Stimulated activated CD8-positive, alpha-beta memory T cell treated with anti-CD3 and anti-CD28 coated beads, Interleukin-7, amount 100 ng/mL, for 48 hours (primary cell): ENCODE data around the gene RASD2.

ENCODE experiments used
- DNase-seq, 2 donors: peaks; one replicate each; pipeline ENCODE4 v3.0.0-alpha.2; 2020; ENCODE audit warnings: low read depth in 1 of 2; ENCODE audit errors: extremely low read depth in 1 of 2

Gene RASD2

DNA sequence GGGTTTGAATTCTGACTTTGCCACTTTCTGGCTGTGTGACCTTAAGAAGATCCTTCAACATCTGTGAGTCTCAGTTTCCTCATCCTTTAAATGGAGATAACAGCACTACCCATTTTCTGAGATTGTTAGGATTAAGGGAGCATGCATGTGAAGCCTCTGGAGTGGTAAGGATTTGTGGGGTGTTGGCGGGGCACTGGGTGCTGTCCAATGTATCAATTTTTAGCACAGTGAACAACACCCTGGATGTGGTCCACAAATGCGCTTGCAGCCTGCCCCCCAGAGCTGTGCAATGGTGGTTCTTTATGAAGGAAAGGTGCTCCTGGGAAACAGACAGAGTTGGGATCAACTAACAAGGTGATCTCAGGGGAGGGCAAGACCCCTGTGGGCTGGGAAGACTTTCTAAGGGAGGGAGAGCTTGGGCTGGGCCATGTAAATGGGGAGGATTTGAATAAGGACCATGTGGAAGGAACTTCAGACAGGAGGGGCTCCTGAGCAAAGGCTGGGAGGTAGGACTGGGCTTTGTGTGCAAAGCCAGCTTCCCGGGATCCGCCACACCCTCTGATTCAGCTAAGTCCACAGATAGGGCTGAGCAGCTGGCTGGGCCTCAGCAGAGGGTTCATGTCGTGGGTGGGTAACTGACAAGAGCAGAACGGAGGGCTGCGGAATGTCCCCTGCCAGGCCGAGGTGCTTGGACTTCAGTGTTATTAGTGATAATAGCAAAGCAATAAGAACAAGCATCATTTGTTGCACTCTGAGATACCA lies 22.7 kb upstream of the RASD2 start:
- DNase-seq, result no peak

- DNase-seq, result no peak
These were observed 21.8 kb upstream of the RASD2 start for GRCh38 chr22:35518811-35519210.

DNA sequence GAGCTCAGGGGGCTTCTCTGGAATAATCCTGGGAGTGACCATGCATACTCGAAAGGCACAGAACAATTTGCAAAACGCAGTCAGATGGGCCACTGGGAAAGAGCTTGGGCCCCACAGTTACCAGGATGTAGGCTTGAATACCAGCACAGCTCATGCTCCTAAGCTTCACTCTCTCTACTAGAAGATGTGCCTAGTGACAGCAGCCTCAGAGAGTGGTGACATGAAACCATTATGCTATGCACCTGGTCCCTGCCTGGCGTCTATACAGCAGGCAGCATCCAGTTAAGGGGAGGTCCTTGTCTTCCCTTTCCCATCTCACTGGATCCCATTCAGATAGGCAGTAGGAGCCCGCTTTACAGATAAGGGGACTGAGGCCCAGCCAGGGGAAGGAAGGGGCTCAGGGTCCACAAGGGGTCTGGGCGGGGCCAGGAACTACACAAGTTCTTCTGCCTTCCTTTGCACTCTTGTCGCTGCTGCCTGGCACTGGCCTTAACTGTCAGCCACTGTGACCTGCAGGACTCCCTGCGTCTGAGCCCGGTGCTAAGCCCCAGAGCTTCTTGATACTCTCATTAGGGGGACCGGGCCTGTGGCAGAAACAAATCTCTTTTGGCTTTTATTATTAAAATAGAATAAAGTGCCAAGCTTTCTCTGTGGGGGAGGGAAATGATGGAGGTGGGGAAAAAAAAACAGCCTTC lies 21.2 kb upstream of the RASD2 start:
- DNase-seq, result no peak

GRCh38 chr22:35521358-35522224 lies 19.0 kb upstream of the RASD2 start:
- no peak for DNase-seq

- no peak for DNase-seq
These were observed 18.1 kb upstream of the RASD2 start for GRCh38 chr22:35522225-35523149.

DNA sequence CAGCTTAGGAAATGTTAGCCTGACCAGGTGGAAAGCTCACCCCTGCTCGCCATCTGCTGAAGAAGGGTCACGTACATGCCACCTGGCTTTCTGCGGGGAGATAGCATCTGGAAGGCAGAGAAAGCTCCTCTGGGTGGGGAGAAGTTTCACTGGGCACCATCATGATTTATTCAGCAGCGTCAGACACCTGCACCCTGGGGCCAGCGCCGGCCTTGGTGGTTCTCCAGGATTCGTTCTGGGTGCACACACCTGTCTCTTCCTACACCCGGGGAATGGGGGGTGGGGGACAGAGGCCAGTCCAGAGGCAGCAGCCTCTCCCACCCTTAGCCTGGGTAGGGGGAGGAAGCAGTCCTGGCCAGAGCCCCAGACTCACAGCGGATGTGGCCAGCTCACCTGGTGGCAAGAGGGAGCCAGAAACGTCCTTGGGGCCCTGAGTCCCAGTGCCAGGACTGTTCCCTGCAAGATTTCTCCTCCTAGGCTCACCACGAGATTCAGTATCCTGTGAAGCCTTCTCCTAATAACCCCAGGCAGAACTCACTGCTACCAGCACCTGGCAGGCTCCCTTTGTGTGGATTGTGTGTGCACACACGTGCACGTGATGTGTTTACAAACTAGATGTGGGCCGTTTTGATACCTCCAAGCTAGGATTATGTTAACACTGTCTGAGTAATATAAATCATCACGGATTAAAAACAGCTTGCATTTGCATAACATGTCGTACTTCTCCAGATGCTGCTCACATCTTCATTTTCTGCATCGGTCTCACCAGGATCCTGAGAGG lies 17.3 kb upstream of the RASD2 start:
- no peak for DNase-seq

DNA sequence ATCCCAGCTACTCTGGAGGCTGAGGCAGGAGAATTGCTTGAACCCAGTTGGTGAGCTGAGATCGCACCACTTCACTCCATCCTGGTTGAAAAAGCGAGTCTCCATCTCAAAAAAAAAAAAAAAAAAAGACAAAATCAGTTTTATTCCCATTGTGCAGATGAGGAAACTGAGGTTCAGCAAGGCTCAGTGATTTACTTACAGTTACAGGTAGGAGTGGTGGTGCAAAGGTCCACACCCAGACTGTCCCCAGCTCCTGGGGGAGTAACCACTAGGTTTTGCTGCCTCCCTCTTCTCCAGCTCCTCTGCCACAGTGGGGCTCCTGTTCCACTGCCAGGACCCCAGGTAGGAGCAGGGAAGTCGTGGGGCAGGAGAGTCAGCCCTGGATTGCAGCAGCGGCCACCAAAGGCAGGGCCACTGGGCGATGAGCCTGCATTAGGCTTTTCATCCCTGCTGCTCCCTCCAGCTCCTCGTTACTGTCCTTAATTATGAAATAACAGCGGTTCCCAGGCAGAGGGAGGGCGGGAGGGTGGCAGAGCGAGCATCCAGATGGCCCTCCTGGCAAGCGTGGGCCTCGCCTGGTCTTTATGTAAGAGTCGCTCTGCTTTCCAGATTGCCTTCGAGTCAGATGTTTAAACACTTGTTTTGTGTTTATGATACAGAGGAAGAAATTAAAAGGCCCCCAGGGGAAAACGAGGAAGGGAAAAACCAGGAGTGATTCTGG lies 15.5 kb upstream of the RASD2 start:
- no peak for DNase-seq

GRCh38 chr22:35525687-35526332 lies 14.8 kb upstream of the RASD2 start:
- no peak for DNase-seq

DNA sequence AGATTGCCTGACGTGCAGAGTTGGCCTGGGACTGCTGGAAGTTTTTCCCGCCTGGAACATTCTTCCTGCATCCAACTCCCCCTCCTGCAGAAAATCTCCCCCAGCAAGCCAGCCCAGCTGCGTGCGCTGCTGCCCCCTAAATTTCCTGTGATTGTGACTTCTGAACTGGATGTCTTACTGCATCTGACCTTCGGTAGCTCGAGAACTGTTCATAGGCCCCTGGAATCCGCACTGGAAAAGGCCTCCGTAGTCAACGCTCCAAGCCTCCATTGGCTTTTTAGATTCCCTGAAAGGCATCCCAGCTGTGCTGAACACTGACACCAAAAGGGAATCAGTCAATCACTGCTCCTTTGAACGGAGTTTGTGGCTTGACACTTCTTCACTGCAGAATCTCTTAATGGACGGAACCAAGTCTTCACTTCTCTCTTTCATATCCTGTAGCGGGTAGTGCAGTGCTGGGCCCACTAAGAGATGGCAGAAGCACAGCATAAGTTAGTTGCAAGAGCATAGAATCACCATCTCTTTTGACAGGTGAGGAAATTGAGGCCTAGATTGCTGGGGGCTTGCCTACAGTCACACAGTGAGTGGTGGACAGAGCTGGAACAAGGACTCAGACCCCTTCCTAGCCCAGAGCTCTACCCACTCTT lies 14.2 kb upstream of the RASD2 start:
- no peak for DNase-seq

DNA sequence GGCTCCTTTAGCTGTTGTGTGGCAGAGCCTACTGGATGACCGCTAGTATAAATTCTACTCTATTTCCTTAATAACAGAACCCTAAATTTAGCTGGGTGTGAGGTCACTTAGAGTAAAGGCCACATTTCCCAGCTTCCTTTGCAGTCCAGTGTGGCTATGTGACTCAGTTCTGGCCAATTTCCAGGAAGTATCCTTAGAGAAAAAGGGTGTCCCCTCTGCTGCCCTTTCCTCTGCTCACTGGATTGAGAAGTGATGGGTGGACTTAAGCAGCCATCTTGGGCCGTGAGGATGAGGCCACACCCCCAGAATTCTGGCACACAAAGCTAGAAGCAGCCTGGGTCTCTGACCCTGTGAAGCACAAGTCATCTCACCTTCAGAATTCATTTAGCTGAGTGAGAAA lies 11.7 kb upstream of the RASD2 start:
- no peak for DNase-seq

GRCh38 chr22:35530700-35531099 lies 9.9 kb upstream of the RASD2 start:
- no peak for DNase-seq

GRCh38 chr22:35531202-35531601 lies 9.4 kb upstream of the RASD2 start:
- no peak for DNase-seq

GRCh38 chr22:35531676-35532075 lies 9.0 kb upstream of the RASD2 start:
- DNase-seq, result no peak

GRCh38 chr22:35533365-35534029 lies 7.1 kb upstream of the RASD2 start:
- no peak for DNase-seq

GRCh38 chr22:35534091-35534490 lies 6.5 kb upstream of the RASD2 start:
- no peak for DNase-seq

DNA sequence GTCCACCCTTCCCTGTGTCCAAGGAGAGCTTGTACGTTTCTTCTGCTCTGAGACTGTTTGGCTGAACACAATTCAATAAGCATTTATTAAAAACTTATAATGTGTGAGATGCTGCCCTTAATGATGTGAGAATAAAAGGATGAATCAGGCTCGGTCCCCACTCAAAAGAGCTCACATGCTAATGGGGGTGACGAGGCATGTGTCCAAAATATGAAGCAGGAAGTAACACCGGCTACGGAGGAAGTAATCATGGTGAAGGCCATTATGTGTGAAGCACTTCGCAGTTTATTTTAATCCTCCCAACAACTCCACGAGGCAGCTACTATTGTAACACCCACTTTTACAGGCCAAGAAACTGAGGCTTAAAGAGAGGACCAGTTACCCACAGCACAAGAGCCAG lies 3.4 kb upstream of the RASD2 start:
- no peak for DNase-seq

DNA sequence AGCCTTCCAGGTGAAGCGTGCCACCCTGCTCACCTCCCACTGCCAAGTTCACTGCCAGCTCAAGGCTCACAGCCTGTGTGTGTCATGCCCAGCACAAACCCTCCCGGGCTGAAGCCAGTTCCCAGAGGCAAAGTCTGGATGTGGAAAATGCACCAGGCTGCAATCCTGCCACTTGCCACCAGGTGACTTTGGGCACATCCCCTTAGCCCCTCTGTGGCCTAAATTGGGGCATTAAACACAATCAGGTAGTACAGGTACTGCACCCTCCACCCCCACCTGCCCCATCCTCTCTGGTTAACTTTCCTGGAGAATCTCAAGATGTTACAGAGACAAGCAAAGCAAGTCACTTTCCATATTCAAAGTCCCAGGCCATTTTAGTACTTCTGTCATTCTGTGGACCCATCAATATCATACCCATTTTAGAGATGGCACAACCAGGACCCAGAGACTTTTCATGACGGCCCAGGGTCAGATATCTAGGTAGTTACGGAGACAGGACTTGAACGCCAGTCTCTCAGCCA lies 1.8 kb upstream of the RASD2 start:
- no peak for DNase-seq
